Measurements from ENCODE around the gene HTR7. TPM values are rescaled to one million over a fixed set of nuclear protein-coding genes. Genes with fewer than 3 reads are reported as not detected.

HTR7 gene
- total and polyA plus RNA-seq, 2 of the 8 experiments (the other 6 are each of a cell fraction or from before 2014, with no cell fraction given) = 22.9 to 24.6 TPM

DNA sequence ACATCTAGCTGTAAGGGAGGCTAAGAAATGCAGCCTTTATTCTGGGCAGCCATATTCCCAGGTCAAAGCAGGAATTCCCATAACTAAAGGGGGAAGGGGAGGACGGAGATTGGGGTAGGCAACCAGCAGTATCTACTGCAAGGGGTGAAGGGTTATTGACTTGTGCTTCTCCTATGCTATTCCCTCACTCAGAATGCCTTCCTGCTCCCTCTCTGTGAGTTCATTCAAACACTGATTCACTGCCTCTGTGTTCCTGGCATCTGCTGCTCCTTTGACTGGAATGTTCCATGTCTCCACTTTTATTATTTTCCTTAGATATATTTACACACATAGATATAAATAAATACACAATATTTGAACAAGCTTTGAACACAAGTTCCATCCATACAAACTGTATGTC is 11.1 kb downstream of the HTR7 start:
- WGBS, 2 experiments (ENCODE audit: extremely low coverage in 1 of 2, insufficient coverage in 1 of 2, insufficient read length in 1 of 2, insufficient replicate concordance in 2 of 2, low coverage in 1 of 2, low lambda C conversion rate in 2 of 2, missing lambda C conversion rate in 1 of 2) = 80% methylated on average over 1 of the region's 1 CpG; no CpG with 5 or more reads in 1 of the 2 experiments
- H4K20me1 ChIP-seq (replicated peaks in 1 of 2; ENCODE audit: control insufficient read depth in 1 of 2, insufficient read depth in 2 of 2, low read length in 2 of 2) = no peaks in the 10 kb centered on the region
- H3K56ac ChIP-seq (replicated peaks; ENCODE audit: insufficient read length, low read depth, low read length) = no peak overlapping the region
- DNase-seq (ENCODE audit: low read depth in 1 of 2, low spot score in 2 of 2) (no peak), FAIRE-seq (no peak)
- H3K27ac ChIP-seq (ENCODE audit: low read depth, low read length) = no peak overlapping the region
- H3K4me2 ChIP-seq (ENCODE audit: insufficient read depth in 1 of 2, low read depth in 2 of 2, low read length in 2 of 2) = no peak overlapping the region
- no peaks in the 10 kb centered on the region for H3K79me1 ChIP-seq (ENCODE audit: low read depth, low read length)
- no peak overlapping the region for H4K91ac ChIP-seq (replicated peaks; ENCODE audit: insufficient read length, low read length)
- no peak overlapping the region for H4K8ac ChIP-seq (ENCODE audit: extremely low read depth, insufficient read depth, low read length)
- peaks cover 0 to 13% (median 0%) of the 10 kb centered on the region in 4 experiments; a peak in 3 of 8 replicates for H3K36me3 ChIP-seq (ENCODE audit: control insufficient read depth in 2 of 4, insufficient read depth in 4 of 4, low read length in 3 of 4)
- no peak overlapping the region for H2BK20ac ChIP-seq (ENCODE audit: low read length)
- ChIA-PET CTCF (ENCODE audit: partially characterized antibody) (interaction anchor here (1.9 kb wide), 1 partner anchor 59 kb away, joined by 9 read pairs; no protein-coding TSS in a partner anchor), POLR2A (ENCODE audit: partially characterized antibody) (no interaction called here)
- no peak overlapping the region for H3K23ac ChIP-seq (ENCODE audit: insufficient read length)
- no peak overlapping the region for H2AK5ac ChIP-seq (ENCODE audit: low read depth, low read length)
- TF ChIP-seq EP300 (IDR thresholded peaks at IDR 0.05; ENCODE audit: borderline replicate concordance in 1 of 2, low read depth in 2 of 2, low read length in 2 of 2) = no peak
- TF ChIP-seq, protein P1, sequence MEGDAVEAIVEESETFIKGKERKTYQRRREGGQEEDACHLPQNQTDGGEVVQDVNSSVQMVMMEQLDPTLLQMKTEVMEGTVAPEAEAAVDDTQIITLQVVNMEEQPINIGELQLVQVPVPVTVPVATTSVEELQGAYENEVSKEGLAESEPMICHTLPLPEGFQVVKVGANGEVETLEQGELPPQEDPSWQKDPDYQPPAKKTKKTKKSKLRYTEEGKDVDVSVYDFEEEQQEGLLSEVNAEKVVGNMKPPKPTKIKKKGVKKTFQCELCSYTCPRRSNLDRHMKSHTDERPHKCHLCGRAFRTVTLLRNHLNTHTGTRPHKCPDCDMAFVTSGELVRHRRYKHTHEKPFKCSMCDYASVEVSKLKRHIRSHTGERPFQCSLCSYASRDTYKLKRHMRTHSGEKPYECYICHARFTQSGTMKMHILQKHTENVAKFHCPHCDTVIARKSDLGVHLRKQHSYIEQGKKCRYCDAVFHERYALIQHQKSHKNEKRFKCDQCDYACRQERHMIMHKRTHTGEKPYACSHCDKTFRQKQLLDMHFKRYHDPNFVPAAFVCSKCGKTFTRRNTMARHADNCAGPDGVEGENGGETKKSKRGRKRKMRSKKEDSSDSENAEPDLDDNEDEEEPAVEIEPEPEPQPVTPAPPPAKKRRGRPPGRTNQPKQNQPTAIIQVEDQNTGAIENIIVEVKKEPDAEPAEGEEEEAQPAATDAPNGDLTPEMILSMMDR (IDR thresholded peaks at IDR 0.05; ENCODE audit: control extremely low read depth in 1 of 3, insufficient read depth in 1 of 3, low read depth in 1 of 3, low read length in 3 of 3) = no peak
- H4K5ac ChIP-seq (ENCODE audit: insufficient read length, low read depth, low read length) = no peak overlapping the region
- no peak overlapping the region for H2BK12ac ChIP-seq (ENCODE audit: low read depth, low read length)
- H2BK120ac ChIP-seq (replicated peaks; ENCODE audit: low read depth, low read length) = no peak overlapping the region
- H3K79me2 ChIP-seq (ENCODE audit: control insufficient read depth in 1 of 2, insufficient read depth in 2 of 2, low read length in 2 of 2) = peaks cover 0 to 95% of the 10 kb centered on the region in 2 experiments; a peak in 2 of 4 replicates
- H3K9me3 ChIP-seq (ENCODE audit: insufficient read depth in 2 of 2, low read depth in 1 of 2, low read length in 1 of 2) = peaks cover 21 to 27% of the 10 kb centered on the region in 2 experiments
- no peak overlapping the region for H3K14ac ChIP-seq (ENCODE audit: insufficient read length)
- H3K23me2 ChIP-seq (ENCODE audit: low read depth, low read length) = no peaks in the 10 kb centered on the region
- H3K4ac ChIP-seq (replicated peaks; ENCODE audit: insufficient read length, low read depth, low read length) = no peak overlapping the region
- no peak overlapping the region for H2BK15ac ChIP-seq (ENCODE audit: low read length)
- no peak overlapping the region for H2BK5ac ChIP-seq (ENCODE audit: low read depth, low read length)
- H3K4me1 ChIP-seq (replicated peaks in 1 of 4; ENCODE audit: control insufficient read depth in 3 of 4, insufficient read depth in 4 of 4, low read length in 3 of 4) = peaks cover 0 to 4% (median 0%) of the 10 kb centered on the region in 4 experiments; a peak in 1 of 7 replicates
- no peak overlapping the region for H2AFZ ChIP-seq (ENCODE audit: low read length)
- H3K4me3 ChIP-seq (ENCODE audit: extremely low read depth in 1 of 4, insufficient read depth in 2 of 4, low read depth in 3 of 4, low read length in 4 of 4) = no peak overlapping the region
- no peak overlapping the region for H3K9ac ChIP-seq (replicated peaks in 1 of 4; ENCODE audit: extremely low read depth in 1 of 4, low read depth in 3 of 4, low read length in 3 of 4)
- H3K18ac ChIP-seq (ENCODE audit: extremely low read depth, low read length) = no peak overlapping the region
- H3K27me3 ChIP-seq (replicated peaks in 1 of 4; ENCODE audit: control insufficient read depth in 3 of 4, extremely low read depth in 1 of 4, insufficient read depth in 3 of 4, low read length in 3 of 4) = no peaks in the 10 kb centered on the region
